Measurements from ENCODE around the gene TMEM200A. TPM values are rescaled to one million over a fixed set of nuclear protein-coding genes. Genes with fewer than 3 reads are reported as not detected.
"Not testable (repeated sequence)": the region's sequence is repeated elsewhere in the genome, so short reads cannot be mapped to it uniquely, and the experiment has no call there.

The TMEM200A gene
- total RNA-seq (2014; rRNA removed; shearing (Covaris generic)): 21.9 and 23.4 TPM in 2 replicates

DNA sequence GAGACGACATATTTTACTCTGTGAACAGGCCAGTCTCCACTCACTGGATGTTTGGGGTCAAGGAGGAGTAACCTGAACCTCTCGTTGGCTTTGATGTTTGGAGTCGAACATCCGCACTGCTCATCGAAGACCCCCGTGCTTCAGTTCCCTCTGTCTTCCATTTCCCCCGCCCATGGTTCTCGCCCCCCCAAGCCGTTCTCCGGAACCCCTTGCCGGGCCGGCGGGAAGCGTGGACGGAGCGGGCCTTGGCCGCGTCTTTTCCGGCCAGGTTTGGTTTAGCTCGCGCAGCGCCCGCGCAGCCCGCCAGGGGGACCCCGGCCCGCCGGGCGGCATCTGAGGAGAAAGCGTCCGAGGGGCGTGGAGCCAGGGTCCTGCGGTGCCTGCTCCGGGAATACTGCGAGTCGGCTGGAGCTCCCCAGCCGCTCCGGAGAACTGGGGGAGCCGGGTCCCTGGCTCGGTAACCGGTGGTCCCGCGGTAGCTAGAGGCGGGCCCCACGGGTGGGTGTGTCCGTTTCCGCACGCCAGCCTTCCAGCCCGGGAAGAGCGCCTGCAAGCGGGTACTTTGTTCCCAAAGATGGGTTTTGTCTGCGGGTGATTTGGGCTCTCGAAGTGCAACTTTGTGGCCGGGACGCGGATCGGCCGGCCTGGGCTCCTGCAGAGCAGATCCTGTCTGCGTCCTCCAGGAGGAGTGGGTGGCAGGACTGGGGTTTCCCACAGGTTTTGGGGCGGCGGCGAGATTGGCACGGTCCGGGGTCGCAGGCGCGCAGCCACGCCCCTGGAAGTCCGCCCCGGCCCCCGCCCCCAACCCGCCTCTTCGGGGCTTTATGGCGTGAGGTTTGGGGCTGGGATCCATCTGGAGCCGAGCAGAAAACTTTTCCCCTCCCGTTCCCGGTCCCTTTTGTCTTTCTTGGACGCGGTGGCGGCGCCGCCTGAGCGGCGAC, at the start of gene TMEM200A:
TMEM200A (plus strand) TSS at position 852 of the 941 bp plus-strand sequence. CDS start 74,406 bp downstream, outside the sequence.
- DNase-seq (ENCODE audit: low spot score): no peak

DNA sequence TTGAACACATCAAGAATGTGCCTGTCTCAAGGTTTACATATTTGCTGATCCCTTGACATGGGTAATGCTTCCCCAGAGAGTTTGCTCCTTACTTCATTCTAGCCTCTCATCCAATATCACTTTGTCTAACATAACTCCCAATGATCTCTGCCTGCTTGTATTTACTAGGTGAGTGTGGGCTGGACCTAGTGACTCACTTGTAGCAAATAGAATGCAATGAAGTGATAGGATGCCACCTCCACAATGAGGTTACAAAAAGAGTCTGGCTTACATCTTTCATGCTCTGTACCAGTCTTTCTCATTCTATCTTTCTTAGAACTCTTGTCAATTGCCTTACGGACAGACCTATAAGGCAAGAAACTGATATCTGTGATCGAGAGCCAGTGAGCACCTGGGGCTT, 44.9 kb upstream of the TMEM200A start:
- no peak for DNase-seq (ENCODE audit: low spot score)

GRCh38 chr6:130322673-130323268, 43.0 kb upstream of the TMEM200A start:
- DNase-seq (ENCODE audit: low spot score): peak; percentile 53

DNA sequence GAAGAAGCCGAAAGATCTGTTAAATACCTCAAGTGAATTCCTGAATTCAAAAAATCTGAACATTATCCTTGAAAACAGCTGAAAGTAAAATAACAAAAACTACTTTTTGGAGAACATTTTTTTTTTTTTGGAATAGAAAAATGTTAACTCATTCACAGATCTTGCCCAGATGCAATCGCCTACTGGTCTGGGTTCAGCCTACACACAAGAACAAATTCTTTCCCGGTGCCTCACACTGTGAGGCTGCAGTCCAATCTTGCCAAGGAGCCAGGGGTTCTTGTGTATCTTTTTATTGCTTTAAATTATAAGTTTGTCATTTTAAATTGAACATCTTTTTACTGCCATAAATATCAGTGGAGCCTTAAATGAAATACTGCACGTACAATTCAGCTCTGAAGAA, 41.2 kb upstream of the TMEM200A start:
- peak; percentile 30 for DNase-seq (ENCODE audit: low spot score)

DNA sequence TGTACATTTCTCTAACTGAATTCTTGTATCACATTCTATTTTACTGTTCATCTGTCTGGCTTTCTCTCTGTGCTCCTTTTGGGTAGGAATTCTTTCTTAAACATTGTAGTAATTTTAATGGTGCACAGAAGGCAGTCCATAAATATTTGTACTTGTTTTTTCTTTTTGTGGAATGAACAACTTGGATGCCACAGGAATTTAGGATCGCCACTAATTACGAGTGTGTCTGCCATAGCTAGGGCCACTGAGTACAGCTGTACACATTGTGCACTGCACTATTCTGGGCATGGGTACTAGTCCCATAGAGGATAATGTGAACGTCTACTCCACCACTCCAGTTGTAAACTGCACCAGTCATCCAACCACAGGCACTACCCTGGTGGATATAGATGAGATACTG, 39.3 kb upstream of the TMEM200A start:
- DNase-seq (ENCODE audit: low spot score): peak; percentile 19

GRCh38 chr6:130337534-130337933, 28.3 kb upstream of the TMEM200A start:
- DNase-seq (ENCODE audit: low spot score): no peak

DNA sequence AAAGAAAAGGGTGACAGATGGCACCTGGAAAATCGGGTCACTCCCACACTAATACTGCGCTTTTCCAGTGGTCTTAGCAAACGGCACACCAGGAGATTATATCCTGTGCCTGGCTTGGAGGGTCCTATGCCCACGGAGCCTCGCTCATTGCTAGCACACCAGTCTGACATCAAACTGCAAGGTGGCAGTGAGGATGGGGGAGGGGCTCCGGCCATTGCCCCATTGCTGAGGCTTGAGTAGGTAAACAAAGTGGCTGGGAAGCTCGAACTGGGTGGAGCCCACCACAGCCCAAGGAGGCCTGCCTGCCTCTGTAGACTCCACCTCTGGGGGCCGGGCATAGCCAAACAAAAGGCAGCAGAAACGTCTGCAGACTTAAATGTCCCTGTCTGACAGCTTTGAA, 19.5 kb upstream of the TMEM200A start:
- DNase-seq (ENCODE audit: low spot score): not testable (repeated sequence)

DNA sequence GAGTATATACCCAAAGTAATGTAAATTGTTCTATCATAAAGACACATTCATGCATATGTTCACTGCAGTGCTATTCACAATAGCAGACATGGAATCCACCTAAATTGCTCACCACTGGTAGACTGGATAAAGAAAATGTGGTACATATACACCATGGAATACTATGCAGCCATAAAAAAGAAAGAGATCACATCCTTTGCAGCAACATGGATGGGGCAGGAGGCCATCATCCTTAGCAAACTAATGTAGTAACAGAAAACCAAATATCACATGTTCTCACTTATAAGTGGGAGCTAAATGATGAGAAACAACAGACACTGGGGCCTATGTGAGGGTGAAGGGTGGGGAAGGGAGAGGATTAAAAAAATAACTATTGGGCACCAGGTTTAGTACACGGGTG, 11.5 kb upstream of the TMEM200A start:
- no peak for DNase-seq (ENCODE audit: low spot score)

DNA sequence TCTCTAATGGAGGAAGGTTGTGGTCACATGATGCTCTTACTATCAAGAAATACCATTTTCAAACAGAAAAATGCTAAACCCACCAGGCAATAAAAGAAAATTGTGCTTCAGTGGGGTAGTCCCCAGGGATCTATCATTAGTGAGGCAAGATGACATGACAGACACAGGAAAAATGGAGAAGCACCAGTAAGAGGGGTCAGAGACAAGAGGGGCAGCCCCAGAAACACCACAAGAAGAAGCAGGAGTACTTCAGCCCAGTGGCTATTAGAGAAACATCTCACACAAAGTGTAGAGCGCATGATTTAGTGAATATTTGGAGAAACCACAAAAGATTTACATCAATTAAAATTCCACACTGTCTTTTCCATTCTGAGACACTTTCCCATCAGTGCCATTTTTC, 10.2 kb upstream of the TMEM200A start:
- DNase-seq (ENCODE audit: low spot score): no peak

- DNase-seq (ENCODE audit: low spot score): no peak
Measured at GRCh38 chr6:130357436-130357835, 8.4 kb upstream of the TMEM200A start.

- DNase-seq (ENCODE audit: low spot score): peak; percentile 39
Measured at GRCh38 chr6:130359736-130360135, 6.1 kb upstream of the TMEM200A start.

- no peak for DNase-seq (ENCODE audit: low spot score)
Measured at GRCh38 chr6:130362128-130362527, 3.7 kb upstream of the TMEM200A start.

- peak; percentile 51 for DNase-seq (ENCODE audit: low spot score)
Measured at GRCh38 chr6:130364224-130364780, 1.5 kb upstream of the TMEM200A start.

- peak; percentile 30 for DNase-seq (ENCODE audit: low spot score)
Measured at GRCh38 chr6:130366107-130367005, 539 bp downstream of the TMEM200A start.

DNA sequence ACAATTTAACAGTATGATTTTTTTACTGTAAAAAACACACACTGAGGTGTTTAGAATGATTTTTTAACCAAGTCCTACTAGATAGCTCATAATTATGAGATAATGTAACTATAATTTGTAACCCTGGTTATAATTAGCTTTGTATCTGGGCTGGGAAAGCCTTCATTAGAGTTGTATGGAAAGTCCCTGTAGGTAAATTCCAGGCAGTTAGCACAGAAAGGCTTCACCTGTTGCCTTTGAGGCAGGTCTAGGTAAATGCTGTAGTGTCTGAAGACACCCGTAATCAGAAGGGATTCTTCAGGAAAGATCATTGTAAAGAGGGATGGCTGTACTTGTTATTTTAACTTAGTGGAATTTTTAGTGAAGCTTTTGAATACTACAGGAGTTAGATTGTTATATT, 1.9 kb downstream of the TMEM200A start:
- DNase-seq (ENCODE audit: low spot score): no peak

DNA sequence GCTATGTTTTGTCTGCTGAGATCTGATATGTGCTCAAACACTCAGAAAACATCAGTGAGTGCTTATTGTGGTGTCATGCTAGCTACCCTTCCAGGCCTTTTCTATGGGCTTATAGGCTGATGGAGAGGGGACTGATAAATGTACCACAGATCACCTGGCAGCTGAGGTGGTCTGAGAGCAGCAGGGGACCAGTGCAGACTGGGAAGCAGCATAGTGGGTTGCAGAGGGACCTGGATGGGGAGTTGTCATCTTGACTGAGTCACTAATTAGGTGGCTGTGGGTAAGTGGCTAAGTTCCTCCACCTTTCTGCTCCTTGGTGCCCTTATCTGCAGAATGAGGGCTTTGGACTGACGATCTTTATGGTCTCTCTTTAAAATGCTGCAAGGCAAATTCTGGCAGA, 2.8 kb downstream of the TMEM200A start:
- DNase-seq (ENCODE audit: low spot score): no peak

DNA sequence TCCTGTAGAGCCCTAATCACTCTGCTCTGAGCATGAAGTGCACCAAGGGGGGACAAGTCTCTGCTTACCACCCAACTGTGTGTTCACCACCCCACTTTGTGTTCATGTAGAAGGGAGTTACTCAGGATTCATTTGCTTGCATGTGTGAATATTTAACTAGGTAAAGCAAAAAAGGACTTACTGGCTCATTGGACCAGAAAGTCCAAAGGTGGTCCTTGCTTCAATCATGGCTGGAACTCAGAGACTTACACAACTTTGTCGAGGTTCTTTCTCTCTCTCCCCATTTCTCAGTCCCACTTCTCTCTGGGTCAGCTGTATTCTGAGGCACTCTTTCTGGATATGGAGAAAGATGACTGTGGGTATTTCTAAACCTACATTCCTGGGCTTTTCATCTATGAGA, 4.0 kb downstream of the TMEM200A start:
- no peak for DNase-seq (ENCODE audit: low spot score)

- no peak for DNase-seq (ENCODE audit: low spot score)
Measured at GRCh38 chr6:130371921-130372420, 6.2 kb downstream of the TMEM200A start.

- DNase-seq (ENCODE audit: low spot score): no peak
Measured at GRCh38 chr6:130372786-130373185, 7.0 kb downstream of the TMEM200A start.

DNA sequence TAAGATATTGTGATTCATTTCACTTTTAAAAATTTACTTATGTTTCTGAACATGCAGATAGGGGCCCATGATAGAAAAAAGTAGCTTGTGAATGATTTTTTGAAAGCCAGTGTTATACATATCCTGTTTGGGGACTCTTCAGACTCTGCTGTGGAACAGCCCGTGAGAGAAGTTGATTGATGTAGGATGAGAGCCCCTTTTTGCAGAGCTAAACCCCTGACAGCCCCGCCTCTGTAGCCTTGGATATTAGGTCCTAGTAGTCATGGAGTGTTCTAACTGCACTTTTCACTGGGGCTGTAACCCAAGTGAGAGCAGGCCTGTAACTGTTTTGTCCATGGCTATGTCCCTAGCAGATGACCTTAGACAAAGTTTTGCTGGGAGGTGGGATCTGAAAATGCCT, 8.2 kb downstream of the TMEM200A start:
- DNase-seq (ENCODE audit: low spot score): no peak

DNA sequence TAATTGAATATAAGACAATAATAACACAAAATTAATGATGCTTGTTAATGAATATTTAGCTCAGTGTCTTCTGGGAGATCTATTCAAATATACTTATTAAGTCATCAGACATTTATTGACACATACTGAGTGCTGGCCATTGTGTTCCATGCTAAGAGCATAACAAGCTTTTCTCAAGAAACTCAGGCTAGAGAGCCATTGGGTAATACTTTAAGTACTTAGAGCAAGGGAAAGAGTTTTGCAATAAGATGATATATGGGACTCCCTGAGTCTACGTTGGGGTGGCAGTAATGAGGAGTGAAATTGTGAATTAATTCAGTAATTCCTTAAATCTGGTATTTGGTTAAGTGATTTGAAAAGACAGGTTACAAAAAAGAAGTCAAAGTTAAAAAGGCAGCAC, 11.1 kb downstream of the TMEM200A start:
- no peak for DNase-seq (ENCODE audit: low spot score)

- no peak for DNase-seq (ENCODE audit: low spot score)
Measured at GRCh38 chr6:130377371-130377770, 11.6 kb downstream of the TMEM200A start.

Data from A172 (cell line).